ENCODE data around the gene SIRT5.

DNA sequence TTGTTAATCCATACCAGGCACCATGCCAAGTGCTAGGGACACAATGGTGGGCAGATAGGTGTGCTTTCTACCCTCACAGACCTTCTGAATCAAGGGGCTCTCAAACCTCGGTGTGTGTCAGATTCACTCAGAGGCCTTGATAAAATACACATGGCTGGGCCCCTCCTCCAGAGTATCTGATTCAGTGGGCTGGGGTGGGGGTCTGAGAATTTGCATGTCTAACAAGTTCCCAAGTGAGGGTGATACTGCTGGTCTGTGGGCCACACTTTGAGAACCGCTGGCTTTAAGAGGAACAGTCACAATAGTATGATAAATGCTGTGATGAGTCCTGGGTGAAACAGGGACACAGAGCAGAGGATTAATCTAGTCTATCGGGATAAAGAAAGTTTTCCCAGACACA, 35.8 kb upstream of the SIRT5 start:
- TF ChIP-seq, protein P1, sequence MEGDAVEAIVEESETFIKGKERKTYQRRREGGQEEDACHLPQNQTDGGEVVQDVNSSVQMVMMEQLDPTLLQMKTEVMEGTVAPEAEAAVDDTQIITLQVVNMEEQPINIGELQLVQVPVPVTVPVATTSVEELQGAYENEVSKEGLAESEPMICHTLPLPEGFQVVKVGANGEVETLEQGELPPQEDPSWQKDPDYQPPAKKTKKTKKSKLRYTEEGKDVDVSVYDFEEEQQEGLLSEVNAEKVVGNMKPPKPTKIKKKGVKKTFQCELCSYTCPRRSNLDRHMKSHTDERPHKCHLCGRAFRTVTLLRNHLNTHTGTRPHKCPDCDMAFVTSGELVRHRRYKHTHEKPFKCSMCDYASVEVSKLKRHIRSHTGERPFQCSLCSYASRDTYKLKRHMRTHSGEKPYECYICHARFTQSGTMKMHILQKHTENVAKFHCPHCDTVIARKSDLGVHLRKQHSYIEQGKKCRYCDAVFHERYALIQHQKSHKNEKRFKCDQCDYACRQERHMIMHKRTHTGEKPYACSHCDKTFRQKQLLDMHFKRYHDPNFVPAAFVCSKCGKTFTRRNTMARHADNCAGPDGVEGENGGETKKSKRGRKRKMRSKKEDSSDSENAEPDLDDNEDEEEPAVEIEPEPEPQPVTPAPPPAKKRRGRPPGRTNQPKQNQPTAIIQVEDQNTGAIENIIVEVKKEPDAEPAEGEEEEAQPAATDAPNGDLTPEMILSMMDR (IDR thresholded peaks at IDR 0.05), result no peak
- no peak for TF ChIP-seq EZH2 (IDR thresholded peaks at IDR 0.05; ENCODE audit: borderline replicate concordance, insufficient read depth, low read depth, low read length, poor library complexity, severe bottlenecking)

Data from B cell (primary cell).